SK-N-MC (cell line): ENCODE measurements around the gene SDR42E1.
A peak's percentile ranks its signal among the peaks of the same experiment; 100 is the strongest.

ENCODE experiments used
- DNase-seq: peaks from one replicate; pipeline ENCODE4 v3.0.0-alpha.2; 2011; ENCODE audit warnings: low read depth, low spot score
- H3K27ac ChIP-seq: fragments of 200-600 bp; sonication (generic); 2 replicates; pipeline ENCODE4 v1.5.1; 2016; ENCODE audit warnings: mixed run types
- H3K36me3 ChIP-seq: fragments of 200-600 bp; sonication (generic); 2 replicates; pipeline ENCODE4 v1.6.1; 2017; ENCODE audit warnings: antibody characterized with exemption, low read length, mixed read lengths; ENCODE audit not compliant: insufficient read depth
- H3K4me3 ChIP-seq: fragments of 200-600 bp; sonication (generic); 2 replicates; pipeline ENCODE4 v1.5.1; 2016
- H3K9ac ChIP-seq: fragments of 200-600 bp; sonication (generic); 2 replicates; pipeline ENCODE4 v1.8.0; 2017; ENCODE audit warnings: mixed run types, mixed read lengths; ENCODE audit not compliant: insufficient read length
- H3K9me3 ChIP-seq: fragments of 200-600 bp; sonication (generic); 2 replicates; pipeline ENCODE4 v1.6.1; 2017; ENCODE audit warnings: low read depth, mild to moderate bottlenecking, antibody characterized with exemption, low read length, moderate library complexity, mixed read lengths
- EZH2 ChIP-seq: fragments of 200-600 bp; sonication (generic); IDR thresholded peaks from one replicate; pipeline ENCODE4 v1.6.1; 2017; ENCODE audit warnings: antibody characterized with exemption
- FOXP2 ChIP-seq: optimal IDR thresholded peaks from 2 replicates; pipeline ENCODE3; 2011; ENCODE audit warnings: mild to moderate bottlenecking, moderate library complexity; ENCODE audit not compliant: insufficient read depth; ENCODE audit errors: extremely low read length, control extremely low read depth
- POLR2AphosphoS5 ChIP-seq: IDR thresholded peaks from 2 replicates; pipeline ENCODE4 v1.6.1; 2012; ENCODE audit warnings: mild to moderate bottlenecking, low read depth, low read length, borderline replicate concordance

The SDR42E1 gene

GRCh38 chr16:82050506-82050905 is 39.2 kb upstream of the SDR42E1 start:
- no peak for DNase-seq
- no peak overlapping the region for H3K4me3 ChIP-seq
- H3K36me3 ChIP-seq, result no peaks in the 10 kb centered on the region; the same call in 1 of the 2 replicates
- H3K9ac ChIP-seq, result no peak overlapping the region
- TF ChIP-seq EZH2 (no peak), FOXP2 (no peak), POLR2AphosphoS5 (no peak)
- no peak overlapping the region for H3K27ac ChIP-seq
- no peaks in the 10 kb centered on the region for H3K9me3 ChIP-seq

GRCh38 chr16:82049484-82049883 is 38.2 kb upstream of the SDR42E1 start:
- H3K9me3 ChIP-seq, result no peaks in the 10 kb centered on the region
- no peak for DNase-seq
- no peak overlapping the region for H3K4me3 ChIP-seq
- no peak overlapping the region for H3K27ac ChIP-seq
- H3K9ac ChIP-seq, result no peak overlapping the region
- TF ChIP-seq EZH2 (no peak), POLR2AphosphoS5 (no peak), FOXP2 (no peak)
- H3K36me3 ChIP-seq, result no peaks in the 10 kb centered on the region; the same call in 1 of the 2 replicates

GRCh38 chr16:82047787-82048186 is 36.5 kb upstream of the SDR42E1 start:
- Histone ChIP-seq H3K4me3 (no peak overlapping the region), H3K9ac (no peak overlapping the region)
- TF ChIP-seq EZH2 (no peak), POLR2AphosphoS5 (no peak), FOXP2 (no peak)

DNA sequence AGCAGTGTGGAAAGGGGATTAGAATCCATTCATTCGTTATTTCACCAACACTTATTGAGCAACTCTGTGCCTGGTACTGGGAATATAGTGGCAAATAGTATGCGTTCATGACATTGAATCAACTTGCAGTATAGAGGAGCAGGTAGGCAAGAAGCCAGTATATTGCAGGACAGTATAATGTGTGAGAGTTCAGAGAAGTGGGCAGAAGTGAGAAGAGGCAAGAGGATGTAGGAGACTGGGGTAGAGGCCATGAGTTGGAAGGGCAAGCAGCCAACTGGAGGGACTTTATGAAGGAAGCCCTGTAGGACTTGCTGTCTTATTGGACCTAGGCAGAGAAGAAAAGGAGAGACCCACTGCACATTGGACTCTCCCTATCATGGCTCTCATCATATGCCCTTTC is 36.1 kb upstream of the SDR42E1 start:
- Histone ChIP-seq H3K4me3 (no peak overlapping the region), H3K27ac (no peak overlapping the region), H3K9me3 (no peaks in the 10 kb centered on the region), H3K36me3 (no peaks in the 10 kb centered on the region; the same call in 1 of the 2 replicates), H3K9ac (no peak overlapping the region)
- no peak for DNase-seq
- TF ChIP-seq FOXP2 (no peak), POLR2AphosphoS5 (no peak), EZH2 (no peak)

More at GRCh38 chr16:82047787-82048186, 36.5 kb upstream of the SDR42E1 start:
- no peak overlapping the region for H3K27ac ChIP-seq
- no peaks in the 10 kb centered on the region for H3K9me3 ChIP-seq
- no peaks in the 10 kb centered on the region; the same call in 1 of the 2 replicates for H3K36me3 ChIP-seq
- DNase-seq, result no peak

DNA sequence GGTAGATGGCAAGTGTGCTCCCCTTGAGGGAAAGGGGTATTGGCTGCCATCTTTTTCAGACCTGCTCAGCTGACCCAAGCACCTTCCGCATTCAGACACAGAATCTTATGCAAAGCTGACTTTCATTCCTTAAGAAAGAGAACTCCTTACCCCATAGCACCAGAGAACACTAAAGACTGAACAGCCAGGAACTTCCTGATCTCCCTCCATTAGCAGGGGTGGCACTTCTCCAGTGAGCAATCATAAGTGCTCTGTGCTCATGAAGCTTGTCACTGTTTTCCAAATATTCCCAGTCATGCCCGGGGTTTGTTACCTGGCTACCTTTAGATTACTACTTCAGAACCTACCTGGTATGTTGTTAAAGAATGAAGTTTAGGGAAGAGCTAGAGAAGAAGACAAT is 35.7 kb upstream of the SDR42E1 start:
- no peak overlapping the region for H3K4me3 ChIP-seq
- H3K9ac ChIP-seq, result no peak overlapping the region
- TF ChIP-seq POLR2AphosphoS5 (no peak), EZH2 (no peak), FOXP2 (no peak)
- H3K36me3 ChIP-seq, result no peaks in the 10 kb centered on the region; the same call in 1 of the 2 replicates
- DNase-seq, result no peak
- H3K9me3 ChIP-seq, result no peaks in the 10 kb centered on the region
- no peak overlapping the region for H3K27ac ChIP-seq

DNA sequence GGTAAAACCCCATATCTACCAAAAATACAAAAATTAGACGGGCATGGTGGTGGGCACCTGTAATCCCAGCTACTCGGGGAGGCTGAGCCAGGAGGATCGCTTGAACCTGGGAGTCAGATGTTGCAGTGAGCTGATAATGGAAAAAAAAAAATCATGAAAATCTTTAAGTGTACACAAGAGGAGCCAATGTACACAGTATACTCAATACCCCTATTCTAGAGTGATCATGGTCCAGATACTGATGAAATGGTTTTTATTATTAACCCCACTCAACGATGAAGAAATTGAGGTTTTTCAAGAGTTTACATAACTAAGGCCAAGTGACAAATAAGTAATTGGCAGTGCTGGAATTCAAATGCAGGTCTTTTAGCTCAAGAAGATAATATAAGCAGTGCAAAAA is 35.3 kb upstream of the SDR42E1 start:
- no peak for DNase-seq
- H3K27ac ChIP-seq, result no peak overlapping the region
- H3K9ac ChIP-seq, result no peak overlapping the region
- H3K4me3 ChIP-seq, result no peak overlapping the region
- no peaks in the 10 kb centered on the region for H3K9me3 ChIP-seq
- H3K36me3 ChIP-seq, result no peaks in the 10 kb centered on the region; the same call in 1 of the 2 replicates
- TF ChIP-seq POLR2AphosphoS5 (no peak), EZH2 (no peak), FOXP2 (no peak)

DNA sequence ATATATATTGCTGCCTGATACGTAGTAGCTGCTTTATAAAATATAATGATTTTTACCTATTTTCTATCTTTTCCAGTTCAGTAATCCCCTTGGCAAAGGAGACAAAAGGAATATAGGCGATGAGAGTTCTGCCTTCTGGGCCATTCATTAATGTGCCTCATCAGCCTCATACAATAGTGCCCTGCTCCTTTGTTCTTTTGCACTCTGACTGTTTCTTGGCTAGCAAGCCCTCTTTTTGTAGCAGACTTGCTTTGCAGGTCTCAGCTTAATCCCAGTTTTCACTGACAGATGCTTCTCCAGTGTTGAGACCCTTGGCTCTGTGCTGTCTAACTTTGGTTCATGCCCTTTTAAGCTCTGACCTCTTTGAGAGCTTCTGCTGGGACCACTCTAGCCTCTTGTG is 34.2 kb upstream of the SDR42E1 start:
- no peak for DNase-seq
- Histone ChIP-seq H3K27ac (no peak overlapping the region), H3K36me3 (no peaks in the 10 kb centered on the region; the same call in 1 of the 2 replicates), H3K9me3 (no peaks in the 10 kb centered on the region), H3K4me3 (no peak overlapping the region), H3K9ac (no peak overlapping the region)
- TF ChIP-seq POLR2AphosphoS5, result no peak
- no peak for TF ChIP-seq FOXP2
- TF ChIP-seq EZH2, result no peak

DNA sequence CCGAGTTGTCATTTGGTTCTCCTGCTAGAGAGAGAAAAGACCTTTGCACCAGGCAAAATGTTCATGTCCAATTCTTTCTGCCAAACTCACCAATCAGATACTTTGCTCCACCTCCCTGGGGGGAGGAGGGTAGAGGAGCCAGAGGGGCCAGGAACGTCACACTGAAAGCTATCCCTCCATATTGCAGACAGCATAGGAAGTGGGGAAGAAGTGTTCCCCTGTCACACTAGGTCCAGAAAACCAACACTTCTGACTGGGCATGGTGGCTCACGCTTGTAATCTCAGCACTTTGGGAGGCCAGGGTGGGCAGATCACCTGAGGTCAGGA is 33.3 kb upstream of the SDR42E1 start:
- H3K36me3 ChIP-seq, result no peaks in the 10 kb centered on the region; the same call in 1 of the 2 replicates
- no peak for TF ChIP-seq EZH2
- no peak for TF ChIP-seq FOXP2
- no peak for TF ChIP-seq POLR2AphosphoS5
- DNase-seq, result no peak

DNA sequence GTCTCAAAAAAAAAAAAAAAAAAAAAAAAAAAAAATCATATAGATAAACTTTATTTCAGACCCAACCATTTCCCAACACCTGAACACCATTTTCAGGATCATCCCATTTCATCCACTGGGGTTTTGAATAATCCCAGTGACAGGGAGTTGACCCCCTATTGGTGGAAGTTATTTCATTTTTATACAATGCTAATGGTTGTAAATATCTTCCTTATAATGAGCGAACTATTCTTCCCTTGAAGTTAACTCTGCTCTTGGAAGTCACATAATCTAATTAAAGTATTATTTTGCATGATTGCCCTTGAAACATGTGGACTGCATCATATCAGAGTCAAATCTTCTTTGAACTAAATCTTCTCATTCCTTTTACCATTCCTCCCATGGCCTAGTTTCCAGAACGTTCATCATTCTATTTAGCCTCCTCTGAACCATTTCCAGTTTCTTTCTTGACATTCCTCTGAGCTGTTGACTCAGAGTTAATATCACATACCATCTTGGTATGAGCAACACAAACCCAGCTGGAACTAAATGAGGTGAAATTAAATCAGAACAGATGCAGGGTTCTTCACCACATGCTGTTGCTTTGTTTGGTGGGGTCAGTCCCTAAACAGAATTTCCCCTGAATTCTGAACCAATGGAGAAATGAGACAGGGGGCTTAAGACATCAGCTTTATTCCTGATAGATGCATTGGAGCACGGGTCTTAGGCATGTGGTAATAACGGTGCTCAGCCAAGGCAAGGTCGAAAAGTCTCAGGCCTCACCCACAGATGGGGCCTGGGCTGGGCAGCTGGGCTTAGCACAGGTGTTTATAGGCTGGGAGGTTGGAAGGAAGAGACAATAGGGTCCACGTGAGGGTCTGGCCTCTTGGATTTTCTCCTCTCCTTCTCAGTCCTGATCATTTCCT is 32.7 kb upstream of the SDR42E1 start:
- Histone ChIP-seq H3K27ac (peak overlapping the region; percentile 73), H3K4me3 (no peak overlapping the region), H3K36me3 (no peaks in the 10 kb centered on the region; the same call in 1 of the 2 replicates), H3K9ac (no peak overlapping the region), H3K9me3 (no peaks in the 10 kb centered on the region)
- DNase-seq, result no peak
- TF ChIP-seq FOXP2 (no peak), POLR2AphosphoS5 (no peak), EZH2 (no peak)

More for the DNA sequence above, 33.3 kb upstream of the SDR42E1 start:
- Histone ChIP-seq H3K4me3 (no peak overlapping the region), H3K9ac (no peak overlapping the region), H3K27ac (no peak overlapping the region), H3K9me3 (no peaks in the 10 kb centered on the region)

GRCh38 chr16:82042846-82043245 is 31.6 kb upstream of the SDR42E1 start:
- H3K36me3 ChIP-seq, result no peaks in the 10 kb centered on the region; the same call in 1 of the 2 replicates
- no peak overlapping the region for H3K9ac ChIP-seq
- no peak for DNase-seq
- no peaks in the 10 kb centered on the region for H3K9me3 ChIP-seq
- no peak overlapping the region for H3K27ac ChIP-seq
- no peak overlapping the region for H3K4me3 ChIP-seq
- TF ChIP-seq FOXP2, result no peak
- TF ChIP-seq EZH2, result no peak
- TF ChIP-seq POLR2AphosphoS5, result no peak
